GM23338 (cell line): Measurements from ENCODE around the gene KLC3. TPM values are rescaled to one million over a fixed set of nuclear protein-coding genes. Genes with fewer than 3 reads are reported as not detected.

Experiments used
- ATAC-seq: fragments of 200-7000 bp; cut with Tn5 transposase; 3 replicates; pipeline ENCODE4 v1.9.1; 2020
- DNase-seq: peaks from one replicate; pipeline ENCODE4 v3.0.0-alpha.2; 2015; ENCODE audit warnings: low spot score
- H2AFZ ChIP-seq: fragments of 200-600 bp; sonication (generic); 2 replicates; pipeline ENCODE4 v1.8.0; 2016; ENCODE audit warnings: antibody characterized with exemption, mild to moderate bottlenecking, moderate library complexity
- H3F3A ChIP-seq: fragments of 200-600 bp; sonication (generic); replicated peaks from 2 replicates; pipeline ENCODE4 v1.8.0; 2017; ENCODE audit warnings: antibody characterized with exemption, mixed run types, low read depth
- H3K27ac ChIP-seq: fragments of 200-600 bp; sonication (generic); 2 replicates; pipeline ENCODE4 v1.6.1; 2016; ENCODE audit warnings: low read depth
- H3K27me3 ChIP-seq: fragments of 200-600 bp; sonication (generic); 2 replicates; pipeline ENCODE4 v1.8.0; 2016; ENCODE audit warnings: mild to moderate bottlenecking, mixed run types, moderate library complexity; ENCODE audit not compliant: insufficient read depth
- H3K36me3 ChIP-seq: fragments of 200-600 bp; sonication (generic); 2 replicates; pipeline ENCODE4 v1.8.0; 2016; ENCODE audit warnings: mild to moderate bottlenecking; ENCODE audit not compliant: insufficient read depth
- H3K4me1 ChIP-seq: fragments of 200-600 bp; sonication (generic); 2 replicates; pipeline ENCODE4 v1.8.0; 2016; ENCODE audit warnings: mild to moderate bottlenecking, moderate library complexity; ENCODE audit not compliant: insufficient read depth
- H3K4me2 ChIP-seq: fragments of 200-600 bp; sonication (generic); 2 replicates; pipeline ENCODE4 v1.7.1; 2017; ENCODE audit warnings: mixed run types
- H3K4me3 ChIP-seq: fragments of 200-600 bp; sonication (generic); 2 replicates; pipeline ENCODE4 v1.6.1; 2016; ENCODE audit warnings: mixed run types
- H3K79me2 ChIP-seq: fragments of 200-600 bp; sonication (generic); replicated peaks from 2 replicates; pipeline ENCODE4 v1.8.0; 2017; ENCODE audit warnings: mild to moderate bottlenecking; ENCODE audit not compliant: insufficient read depth
- H3K9me2 ChIP-seq: fragments of 200-600 bp; sonication (generic); 2 replicates; pipeline ENCODE4 v1.8.0; 2017; ENCODE audit not compliant: insufficient read depth
- H4K20me1 ChIP-seq: fragments of 200-600 bp; sonication (generic); replicated peaks from 2 replicates; pipeline ENCODE4 v1.8.0; 2017; ENCODE audit warnings: mild to moderate bottlenecking; ENCODE audit not compliant: insufficient read depth
- H3K27ac Mint-ChIP-seq: 2 replicates; pipeline ENCODE4 v1.8.0; 2020; ENCODE audit warnings: inconsistent platforms, mild to moderate bottlenecking, moderate library complexity, mixed read lengths
- H3K27me3 Mint-ChIP-seq: 3 replicates; pipeline ENCODE4 v1.8.0; 2022; ENCODE audit warnings: low read depth, mild to moderate bottlenecking, moderate library complexity, mixed read lengths, inconsistent platforms; ENCODE audit not compliant: insufficient read depth, poor library complexity
- H3K36me3 Mint-ChIP-seq: 3 replicates; pipeline ENCODE4 v1.8.0; 2021; ENCODE audit warnings: low read depth, mild to moderate bottlenecking, inconsistent platforms, moderate library complexity, mixed read lengths
- H3K4me1 Mint-ChIP-seq: 3 replicates; pipeline ENCODE4 v1.8.0; 2020; ENCODE audit warnings: mild to moderate bottlenecking, inconsistent platforms, mixed read lengths
- H3K4me3 Mint-ChIP-seq: 3 replicates; pipeline ENCODE4 v1.8.0; 2021; ENCODE audit warnings: moderate library complexity, mild to moderate bottlenecking, inconsistent platforms, mixed read lengths
- H3K9me3 Mint-ChIP-seq: 3 replicates; pipeline ENCODE4 v1.8.0; 2020; ENCODE audit warnings: moderate library complexity, mild to moderate bottlenecking, inconsistent platforms, mixed read lengths
- CREB1 ChIP-seq: fragments of 250-450 bp; sonication (Bioruptor Pico); IDR thresholded peaks from 2 replicates; pipeline ENCODE4 v1.5.0; 2020; ENCODE audit warnings: low read depth, mild to moderate bottlenecking, moderate library complexity
- EZH2 ChIP-seq: fragments of 200-600 bp; sonication (generic); IDR thresholded peaks from one replicate; pipeline ENCODE4 v1.8.0; 2017; ENCODE audit warnings: antibody characterized with exemption, mild to moderate bottlenecking, low read depth; ENCODE audit not compliant: unreplicated experiment
- EZH2phosphoT487 ChIP-seq: fragments of 200-600 bp; sonication (generic); IDR thresholded peaks from one replicate; pipeline ENCODE4 v1.8.1; 2018; ENCODE audit warnings: antibody characterized with exemption; ENCODE audit not compliant: unreplicated experiment
- JUNB ChIP-seq: IDR thresholded peaks from one replicate; pipeline ENCODE4 v1.6.1; 2016; ENCODE audit warnings: antibody characterized with exemption; ENCODE audit not compliant: unreplicated experiment
- NANOG ChIP-seq: IDR thresholded peaks from 2 replicates; pipeline ENCODE4 v1.6.1; 2016; ENCODE audit warnings: antibody characterized with exemption, borderline replicate concordance
- POLR2AphosphoS5 ChIP-seq: IDR thresholded peaks from 2 replicates; pipeline ENCODE4 v1.6.1; 2016; ENCODE audit warnings: antibody characterized with exemption, low read depth
- STAT1 ChIP-seq: IDR thresholded peaks from one replicate; pipeline ENCODE4 v1.6.1; 2016; ENCODE audit warnings: antibody characterized with exemption; ENCODE audit not compliant: unreplicated experiment
- ZNF114 ChIP-seq: fragments of 250-450 bp; sonication (Bioruptor Pico); IDR thresholded peaks from 2 replicates; pipeline ENCODE4 v1.5.0; 2020; ENCODE audit warnings: mild to moderate bottlenecking, moderate library complexity
- ZNF462 ChIP-seq: fragments of 250-450 bp; sonication (Bioruptor Pico); IDR thresholded peaks from 2 replicates; pipeline ENCODE4 v1.5.0; 2020; ENCODE audit warnings: mild to moderate bottlenecking, moderate library complexity
- polyA plus RNA-seq: library from polyadenylated mRNA; unstranded; fragments of >200 nt; fragmentation: Nextera tagmentation; extraction: Ambion mirVana; gene quantifications from 2 replicates; pipeline ENCODE4 v1.2.1, GENCODE V29; 2016
- total RNA-seq: library from RNA; depleted of rRNA; stranded (reverse); fragments of >200 nt; shearing (Covaris generic); gene quantifications from 2 replicates; pipeline ENCODE4 v1.2.3, GENCODE V29; 2014

KLC3 gene
- total and polyA plus RNA-seq, 2 experiments from 2014 or later: 3.1 to 6.4 TPM

DNA sequence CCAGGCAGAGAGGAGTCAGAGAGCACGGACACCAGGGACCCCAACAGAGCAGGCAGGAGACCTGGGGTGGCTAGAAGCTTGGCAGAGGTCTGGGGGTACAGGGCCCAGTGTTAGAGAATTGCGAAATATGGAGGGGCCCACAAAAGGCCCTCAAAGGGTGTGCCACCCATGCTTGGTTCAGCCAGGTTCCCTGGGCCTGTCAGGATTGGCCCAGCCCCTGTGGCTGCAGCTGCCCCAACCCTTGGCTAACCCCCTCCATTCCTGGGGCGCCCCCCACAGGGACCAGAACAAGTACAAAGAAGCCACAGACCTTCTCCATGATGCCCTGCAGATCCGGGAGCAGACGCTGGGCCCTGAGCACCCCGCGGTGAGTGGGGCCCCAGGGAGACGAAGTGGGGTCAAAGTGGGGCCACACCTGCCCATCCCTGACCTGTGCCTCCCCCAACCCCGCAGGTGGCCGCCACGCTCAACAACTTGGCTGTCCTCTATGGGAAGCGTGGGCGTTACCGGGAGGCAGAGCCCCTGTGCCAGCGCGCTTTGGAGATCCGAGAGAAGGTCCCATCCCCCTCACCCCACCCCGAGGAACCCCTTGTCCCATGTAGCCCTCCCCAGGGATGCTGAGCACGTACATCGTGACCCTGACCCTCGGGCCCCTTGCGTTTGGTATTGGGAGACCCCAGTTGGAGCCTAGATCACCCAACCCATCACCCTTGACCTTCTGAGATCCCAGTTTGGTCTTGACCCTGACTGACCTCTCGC is 8.0 kb downstream of the KLC3 start:
- Mint-ChIP-seq H3K4me1 (no peaks in the 10 kb centered on the region; the same call in 1 of the 3 replicates), H3K9me3 (no peaks in the 10 kb centered on the region), H3K36me3 (peaks cover 29% of the 10 kb centered on the region), H3K27me3 (peaks cover 12% of the 10 kb centered on the region), H3K4me3 (no peak overlapping the region), H3K27ac (no peak overlapping the region)
- no peaks in the 10 kb centered on the region for H3K4me1 ChIP-seq
- TF ChIP-seq EZH2: no peak
- H3K4me2 ChIP-seq: no peak overlapping the region
- H4K20me1 ChIP-seq: no peaks in the 10 kb centered on the region; the same call in 1 of the 2 replicates
- no peaks in the 10 kb centered on the region for H3K27me3 ChIP-seq
- DNase-seq: no peak
- 0 out of 2 replicates have a peak, but pooled peaks cover under 1% of the 10 kb centered on the region for H3F3A ChIP-seq
- H3K9me2 ChIP-seq: no peaks in the 10 kb centered on the region
- H3K4me3 ChIP-seq: no peak overlapping the region
- no peak overlapping the region for H3K27ac ChIP-seq
- no peaks in the 10 kb centered on the region for H3K79me2 ChIP-seq
- H3K36me3 ChIP-seq: 0 out of 2 replicates have a peak, but pooled peaks cover 5% of the 10 kb centered on the region
- no peak overlapping the region for H2AFZ ChIP-seq
- peak; percentile 10 for ATAC-seq

- no peaks in the 10 kb centered on the region for H3K27me3 ChIP-seq
- H3K4me1 ChIP-seq: no peaks in the 10 kb centered on the region
- DNase-seq (no peak), ATAC-seq (no peak)
- H3K9me3 Mint-ChIP-seq: no peaks in the 10 kb centered on the region
- no peaks in the 10 kb centered on the region for H3K9me2 ChIP-seq
- H3K36me3 Mint-ChIP-seq: peaks cover 34% of the 10 kb centered on the region
- no peaks in the 10 kb centered on the region; the same call in 1 of the 3 replicates for H3K4me1 Mint-ChIP-seq
- H3F3A ChIP-seq: no peaks in the 10 kb centered on the region
- H3K27ac Mint-ChIP-seq: no peak overlapping the region
- H3K79me2 ChIP-seq: no peaks in the 10 kb centered on the region
- H3K27ac ChIP-seq: no peak overlapping the region
- no peak overlapping the region for H3K4me3 ChIP-seq
- H3K4me3 Mint-ChIP-seq: no peak overlapping the region
- no peak overlapping the region for H3K4me2 ChIP-seq
- no peak overlapping the region for H2AFZ ChIP-seq
- TF ChIP-seq POLR2AphosphoS5 (peak; percentile 51), NANOG (no peak)
- 0 out of 2 replicates have a peak, but pooled peaks cover 8% of the 10 kb centered on the region for H3K36me3 ChIP-seq
- H3K27me3 Mint-ChIP-seq: peaks cover 12% of the 10 kb centered on the region
- no peaks in the 10 kb centered on the region; the same call in 1 of the 2 replicates for H4K20me1 ChIP-seq
Observed at GRCh38 chr19:45349126-45349415, 8.5 kb downstream of the KLC3 start.

GRCh38 chr19:45349430-45349941 is 8.9 kb downstream of the KLC3 start:
- peaks cover 12% of the 10 kb centered on the region for H3K27me3 Mint-ChIP-seq
- TF ChIP-seq CREB1: no peak
- TF ChIP-seq POLR2AphosphoS5: no peak
- no peak for TF ChIP-seq JUNB
- no peak for TF ChIP-seq STAT1
- no peak for TF ChIP-seq ZNF114 (CRISPR knock-in tag)
- TF ChIP-seq NANOG: no peak
- TF ChIP-seq ZNF462 (CRISPR knock-in tag): no peak
- no peak for TF ChIP-seq EZH2phosphoT487
- TF ChIP-seq EZH2: no peak

More at GRCh38 chr19:45349430-45349941, 8.9 kb downstream of the KLC3 start:
- no peak overlapping the region for H3K4me3 ChIP-seq
- H3K79me2 ChIP-seq: no peaks in the 10 kb centered on the region
- no peak overlapping the region for H3K27ac ChIP-seq
- 0 out of 2 replicates have a peak, but pooled peaks cover 12% of the 10 kb centered on the region for H3K36me3 ChIP-seq
- no peaks in the 10 kb centered on the region for H3F3A ChIP-seq
- H2AFZ ChIP-seq: no peak overlapping the region
- peaks cover 3% of the 10 kb centered on the region for H4K20me1 ChIP-seq
- DNase-seq (no peak), ATAC-seq (no peak)
- no peaks in the 10 kb centered on the region for H3K9me3 Mint-ChIP-seq
- H3K4me3 Mint-ChIP-seq: no peak overlapping the region
- H3K4me2 ChIP-seq: no peak overlapping the region
- no peaks in the 10 kb centered on the region for H3K9me2 ChIP-seq
- no peaks in the 10 kb centered on the region; the same call in 1 of the 3 replicates for H3K4me1 Mint-ChIP-seq
- H3K27me3 ChIP-seq: no peaks in the 10 kb centered on the region
- peaks cover 38% of the 10 kb centered on the region for H3K36me3 Mint-ChIP-seq
- no peaks in the 10 kb centered on the region for H3K4me1 ChIP-seq
- H3K27ac Mint-ChIP-seq: no peak overlapping the region
